Neural cell (in vitro differentiated cells): ENCODE data around the gene ADK.

Experiments
- EP300 ChIP-seq: fragments of 450-650 bp; conservative IDR thresholded peaks from 2 replicates; pipeline ENCODE4 v1.6.1; 2014; ENCODE audit warnings: antibody characterized with exemption, mild to moderate bottlenecking, moderate library complexity; ENCODE audit not compliant: poor library complexity, severe bottlenecking
- TF ChIP-seq, protein P1 (sequence below): fragments of 450-650 bp; IDR thresholded peaks from 2 replicates; pipeline ENCODE4 v1.5.1; 2014; ENCODE audit warnings: antibody characterized with exemption, mild to moderate bottlenecking, moderate library complexity; ENCODE audit not compliant: poor library complexity, severe bottlenecking

DNA sequence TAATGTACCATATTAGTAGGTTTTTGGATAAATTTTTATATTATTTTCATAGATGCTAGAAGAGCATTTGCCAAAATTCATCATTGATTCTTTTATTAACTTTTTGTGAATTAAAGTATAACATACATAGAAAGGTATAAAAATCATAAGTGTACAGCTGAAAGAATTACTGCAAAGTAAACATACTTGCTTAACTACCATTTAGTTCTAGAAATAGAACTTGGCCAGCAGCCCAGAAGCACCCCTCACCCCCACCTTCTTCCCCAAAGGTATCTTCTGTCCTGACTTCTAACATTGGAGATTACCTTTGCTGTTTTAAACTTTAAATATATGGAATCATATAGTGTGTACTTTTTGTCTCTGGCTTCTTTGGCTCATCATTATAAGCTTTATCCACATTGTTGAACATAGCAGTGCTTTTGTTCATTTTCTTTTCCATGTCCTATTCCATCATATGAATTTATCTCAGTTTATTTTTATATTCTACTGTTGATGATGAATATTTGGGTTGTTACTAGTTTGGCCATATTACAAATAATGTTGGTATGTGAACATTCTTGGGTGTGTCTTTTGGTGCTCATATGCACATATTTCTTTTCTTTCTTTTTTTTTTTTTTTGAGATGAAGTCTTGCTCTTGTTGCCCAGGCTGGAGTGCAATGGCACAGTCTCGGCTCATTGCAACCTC lies 142.8 kb downstream of the ADK start:
- TF ChIP-seq, protein P1, sequence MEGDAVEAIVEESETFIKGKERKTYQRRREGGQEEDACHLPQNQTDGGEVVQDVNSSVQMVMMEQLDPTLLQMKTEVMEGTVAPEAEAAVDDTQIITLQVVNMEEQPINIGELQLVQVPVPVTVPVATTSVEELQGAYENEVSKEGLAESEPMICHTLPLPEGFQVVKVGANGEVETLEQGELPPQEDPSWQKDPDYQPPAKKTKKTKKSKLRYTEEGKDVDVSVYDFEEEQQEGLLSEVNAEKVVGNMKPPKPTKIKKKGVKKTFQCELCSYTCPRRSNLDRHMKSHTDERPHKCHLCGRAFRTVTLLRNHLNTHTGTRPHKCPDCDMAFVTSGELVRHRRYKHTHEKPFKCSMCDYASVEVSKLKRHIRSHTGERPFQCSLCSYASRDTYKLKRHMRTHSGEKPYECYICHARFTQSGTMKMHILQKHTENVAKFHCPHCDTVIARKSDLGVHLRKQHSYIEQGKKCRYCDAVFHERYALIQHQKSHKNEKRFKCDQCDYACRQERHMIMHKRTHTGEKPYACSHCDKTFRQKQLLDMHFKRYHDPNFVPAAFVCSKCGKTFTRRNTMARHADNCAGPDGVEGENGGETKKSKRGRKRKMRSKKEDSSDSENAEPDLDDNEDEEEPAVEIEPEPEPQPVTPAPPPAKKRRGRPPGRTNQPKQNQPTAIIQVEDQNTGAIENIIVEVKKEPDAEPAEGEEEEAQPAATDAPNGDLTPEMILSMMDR = no peak
- no peak for TF ChIP-seq EP300
